Hematopoietic multipotent progenitor cell (in vitro differentiated cells): Measurements from ENCODE around the gene RAVER2. TPM values are rescaled to one million over a fixed set of nuclear protein-coding genes. Genes with fewer than 3 reads are reported as not detected.
A peak's percentile ranks its signal among the peaks of the same experiment; 100 is the strongest.
"Not testable (repeated sequence)": the region's sequence is repeated elsewhere in the genome, so short reads cannot be mapped to it uniquely, and the experiment has no call there.

Source experiments
- DNase-seq, 3 donors: peaks; one replicate each; pipeline ENCODE4 v3.0.0-alpha.2; 2011 to 2015; ENCODE audit warnings: low read depth in 2 of 3, low spot score in 2 of 3
- total RNA-seq: library from RNA; depleted of rRNA; stranded (reverse); fragments of >200 nt; gene quantifications from one replicate; pipeline ENCODE4 v1.2.3, GENCODE V29; 2012

Gene RAVER2
- total RNA-seq, 1 donor = 18.0 TPM

- peak in 2 of 3 donors; percentile 52 to 72 for DNase-seq
These were observed 1.4 kb downstream of the RAVER2 start for GRCh38 chr1:64745986-64746940.

GRCh38 chr1:64748222-64748621 lies 3.3 kb downstream of the RAVER2 start:
- DNase-seq = no peak

GRCh38 chr1:64748706-64749105 lies 3.8 kb downstream of the RAVER2 start:
- no peak for DNase-seq

GRCh38 chr1:64750092-64750491 lies 5.2 kb downstream of the RAVER2 start:
- DNase-seq = no peak

GRCh38 chr1:64750875-64751274 lies 6.0 kb downstream of the RAVER2 start:
- no peak for DNase-seq

- DNase-seq = no peak
These were observed 9.3 kb downstream of the RAVER2 start for GRCh38 chr1:64754173-64754572.

GRCh38 chr1:64755361-64755760 lies 10.5 kb downstream of the RAVER2 start:
- DNase-seq = no peak

- DNase-seq = no peak
These were observed 11.9 kb downstream of the RAVER2 start for GRCh38 chr1:64756770-64757169.

- DNase-seq = no peak
These were observed 12.3 kb downstream of the RAVER2 start for GRCh38 chr1:64757213-64757612.

- no peak for DNase-seq
These were observed 13.4 kb downstream of the RAVER2 start for GRCh38 chr1:64758233-64758632.

GRCh38 chr1:64759968-64760367 lies 15.1 kb downstream of the RAVER2 start:
- no peak for DNase-seq

- no peak for DNase-seq
These were observed 20.1 kb downstream of the RAVER2 start for GRCh38 chr1:64765012-64765411.

- DNase-seq = no peak
These were observed 21.0 kb downstream of the RAVER2 start for GRCh38 chr1:64765826-64766225.

- no peak for DNase-seq
These were observed 21.6 kb downstream of the RAVER2 start for GRCh38 chr1:64766429-64766828.

- peak in 2 of 3 donors; percentile 11 to 21 for DNase-seq
These were observed 24.6 kb downstream of the RAVER2 start for GRCh38 chr1:64769482-64769881.

- DNase-seq = no peak
These were observed 25.1 kb downstream of the RAVER2 start for GRCh38 chr1:64769971-64770370.

GRCh38 chr1:64773306-64773705 lies 28.4 kb downstream of the RAVER2 start:
- DNase-seq = not testable (repeated sequence)

- DNase-seq = peak in 2 of 3 donors; percentile 9 to 51
These were observed 30.2 kb downstream of the RAVER2 start for GRCh38 chr1:64775113-64775512.

GRCh38 chr1:64782044-64782443 lies 37.2 kb downstream of the RAVER2 start:
- not testable (repeated sequence) for DNase-seq

- not testable (repeated sequence) for DNase-seq
These were observed 38.0 kb downstream of the RAVER2 start for GRCh38 chr1:64782848-64783247.

- DNase-seq = no peak
These were observed 46.1 kb downstream of the RAVER2 start for GRCh38 chr1:64790832-64791487.

- no peak for DNase-seq
These were observed 54.0 kb downstream of the RAVER2 start for GRCh38 chr1:64798872-64799271.
